Caco-2 (cell line): Measurements from ENCODE around the gene RPS6KC1. TPM values are rescaled to one million over a fixed set of nuclear protein-coding genes. Genes with fewer than 3 reads are reported as not detected.
"Not testable (repeated sequence)": the region's sequence is repeated elsewhere in the genome, so short reads cannot be mapped to it uniquely, and the experiment has no call there.

ENCODE experiments used
- BruUV-seq: library from RNA; stranded (reverse); fragments of 400-500 nt; replicated peaks from 2 replicates; lab custom pipeline; 2021; lab: Mats Ljungman, UMichigan
- CTCF ChIA-PET: fragments of 300-600 bp; sonication (Branson Sonifier 250); formaldehyde crosslinking; loops from one replicate; lab custom pipeline; 2022; ENCODE audit warnings: antibody characterized with exemption; lab: Charles Lee
- POLR2A ChIA-PET: fragments of 300-600 bp; sonication (Branson Sonifier 250); formaldehyde crosslinking; loops from one replicate; lab custom pipeline; 2022; ENCODE audit warnings: antibody characterized with exemption; lab: Charles Lee
- DNase-seq, 2 experiments: peaks; one replicate each; pipeline versions ENCODE4 v3.0.0 to v3.0.0-alpha.2; 2020 to 2022
- H3K27me3 ChIP-seq: replicated peaks from 2 replicates; pipeline ENCODE4 v1.6.0; 2011; ENCODE audit warnings: low read length; ENCODE audit not compliant: control insufficient read depth, insufficient read depth
- H3K36me3 ChIP-seq: 2 replicates; pipeline ENCODE4 v1.5.1; 2011; ENCODE audit warnings: low read length; ENCODE audit not compliant: control insufficient read depth, insufficient read depth
- H3K4me1 ChIP-seq: fragments of 250-450 bp; sonication (Bioruptor Pico); 2 replicates; pipeline ENCODE4 v1.5.1; 2020; ENCODE audit warnings: mild to moderate bottlenecking
- H3K4me3 ChIP-seq: 2 replicates; pipeline ENCODE4 v1.5.1; 2011; ENCODE audit warnings: low read depth, mild to moderate bottlenecking, control low read depth, low read length
- H3K9me3 ChIP-seq: fragments of 250-450 bp; sonication (Bioruptor Pico); 2 replicates; pipeline ENCODE4 v1.5.1; 2020; ENCODE audit warnings: mild to moderate bottlenecking, moderate library complexity
- H3K27ac Mint-ChIP-seq: one replicate; pipeline ENCODE4 v1.8.0; 2022; ENCODE audit warnings: mixed read lengths; ENCODE audit not compliant: unreplicated experiment
- H3K27me3 Mint-ChIP-seq: one replicate; pipeline ENCODE4 v1.8.0; 2022; ENCODE audit warnings: mixed read lengths; ENCODE audit not compliant: insufficient read depth, unreplicated experiment
- H3K36me3 Mint-ChIP-seq: one replicate; pipeline ENCODE4 v1.8.0; 2022; ENCODE audit warnings: mild to moderate bottlenecking, mixed read lengths; ENCODE audit not compliant: insufficient read depth, unreplicated experiment
- H3K4me1 Mint-ChIP-seq: one replicate; pipeline ENCODE4 v1.8.0; 2022; ENCODE audit warnings: low read depth, mixed read lengths; ENCODE audit not compliant: unreplicated experiment
- H3K4me3 Mint-ChIP-seq: one replicate; pipeline ENCODE4 v1.8.0; 2022; ENCODE audit warnings: mild to moderate bottlenecking, moderate library complexity, mixed read lengths; ENCODE audit not compliant: unreplicated experiment
- H3K9me3 Mint-ChIP-seq: one replicate; pipeline ENCODE4 v1.8.0; 2022; ENCODE audit warnings: mixed read lengths; ENCODE audit not compliant: unreplicated experiment
- intact Hi-C: fragments of 100-400 bp; cut with micrococcal nuclease; formaldehyde crosslinking; loops from one replicate; pipeline ENCODE4 v1.10.0; 2022; ENCODE audit not compliant: unreplicated experiment
- total RNA-seq: library from RNA; stranded (reverse); gene quantifications from 2 replicates; pipeline ENCODE4 v1.2.3, GENCODE V29; 2022
- TF ChIP-seq, protein P1 (sequence below), 2 experiments: fragments of 200-600 bp in 1 of 2; IDR thresholded peaks; 1 replicate in 1 of 2; 2 replicates in 1 of 2; pipeline versions ENCODE4 v1.5.1 to v1.8.0; 2011 to 2022; ENCODE audit warnings: antibody characterized with exemption in 1 of 2, control low read depth in 1 of 2, inconsistent platforms in 1 of 2, low read depth in 1 of 2, low read length in 1 of 2, mild to moderate bottlenecking in 1 of 2, moderate library complexity in 1 of 2; ENCODE audit not compliant: insufficient read depth in 1 of 2, severe bottlenecking in 1 of 2, unreplicated experiment in 1 of 2

Gene RPS6KC1
- total RNA-seq, 1 experiment from 2014 or later = 16.4 TPM

DNA sequence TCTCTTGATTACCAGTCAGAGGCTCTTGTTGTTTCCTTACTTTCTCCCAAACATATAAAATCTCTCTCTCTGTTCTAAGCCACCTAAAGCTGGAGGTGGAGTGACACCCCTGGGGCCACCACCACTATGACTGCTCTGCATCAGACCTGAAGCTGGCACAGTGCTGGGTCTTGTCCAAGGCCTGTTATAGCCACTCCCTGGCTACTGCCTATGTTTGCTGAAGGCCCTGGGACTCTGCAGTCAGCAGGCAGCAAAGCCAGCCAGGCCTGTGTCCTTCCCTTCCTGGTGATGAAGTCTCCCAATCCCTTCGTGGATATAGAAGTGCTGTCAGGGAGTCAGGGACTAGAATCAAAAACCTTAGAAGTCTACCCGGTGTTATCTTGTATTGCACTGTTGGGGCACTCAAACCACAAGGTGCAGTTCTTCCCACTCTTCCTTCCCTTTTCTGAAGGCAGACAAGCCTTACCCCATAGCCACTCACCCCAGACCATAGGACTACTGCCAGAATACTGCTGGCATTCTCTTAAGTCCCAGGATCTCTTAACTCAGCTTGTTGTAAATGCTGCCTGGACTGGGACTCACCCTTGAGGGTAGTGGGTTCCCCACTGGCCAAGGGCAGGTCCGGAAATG, 103.1 kb downstream of the RPS6KC1 start:
- Mint-ChIP-seq H3K4me3 (no peak overlapping the region), H3K9me3 (peaks cover 9% of the 10 kb centered on the region), H3K36me3 (peaks cover 10% of the 10 kb centered on the region), H3K27ac (no peak overlapping the region), H3K27me3 (no peaks in the 10 kb centered on the region), H3K4me1 (no peaks in the 10 kb centered on the region)
- Histone ChIP-seq H3K4me1 (no peaks in the 10 kb centered on the region), H3K4me3 (no peak overlapping the region), H3K9me3 (0 out of 2 replicates have a peak, but pooled peaks cover 2% of the 10 kb centered on the region), H3K36me3 (no peaks in the 10 kb centered on the region), H3K27me3 (no peaks in the 10 kb centered on the region)
- intact Hi-C loops = no loop called here
- ChIA-PET POLR2A (no interaction called here), CTCF (no interaction called here)
- DNase-seq = no peak
- BruUV-seq = no TSS peak
- TF ChIP-seq, protein P1, sequence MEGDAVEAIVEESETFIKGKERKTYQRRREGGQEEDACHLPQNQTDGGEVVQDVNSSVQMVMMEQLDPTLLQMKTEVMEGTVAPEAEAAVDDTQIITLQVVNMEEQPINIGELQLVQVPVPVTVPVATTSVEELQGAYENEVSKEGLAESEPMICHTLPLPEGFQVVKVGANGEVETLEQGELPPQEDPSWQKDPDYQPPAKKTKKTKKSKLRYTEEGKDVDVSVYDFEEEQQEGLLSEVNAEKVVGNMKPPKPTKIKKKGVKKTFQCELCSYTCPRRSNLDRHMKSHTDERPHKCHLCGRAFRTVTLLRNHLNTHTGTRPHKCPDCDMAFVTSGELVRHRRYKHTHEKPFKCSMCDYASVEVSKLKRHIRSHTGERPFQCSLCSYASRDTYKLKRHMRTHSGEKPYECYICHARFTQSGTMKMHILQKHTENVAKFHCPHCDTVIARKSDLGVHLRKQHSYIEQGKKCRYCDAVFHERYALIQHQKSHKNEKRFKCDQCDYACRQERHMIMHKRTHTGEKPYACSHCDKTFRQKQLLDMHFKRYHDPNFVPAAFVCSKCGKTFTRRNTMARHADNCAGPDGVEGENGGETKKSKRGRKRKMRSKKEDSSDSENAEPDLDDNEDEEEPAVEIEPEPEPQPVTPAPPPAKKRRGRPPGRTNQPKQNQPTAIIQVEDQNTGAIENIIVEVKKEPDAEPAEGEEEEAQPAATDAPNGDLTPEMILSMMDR (IDR thresholded peaks at IDR 0.05; ENCODE audit: insufficient read depth in 1 of 2, low read depth in 1 of 2, low read length in 1 of 2, severe bottlenecking in 1 of 2, unreplicated experiment in 1 of 2) = no peak

DNA sequence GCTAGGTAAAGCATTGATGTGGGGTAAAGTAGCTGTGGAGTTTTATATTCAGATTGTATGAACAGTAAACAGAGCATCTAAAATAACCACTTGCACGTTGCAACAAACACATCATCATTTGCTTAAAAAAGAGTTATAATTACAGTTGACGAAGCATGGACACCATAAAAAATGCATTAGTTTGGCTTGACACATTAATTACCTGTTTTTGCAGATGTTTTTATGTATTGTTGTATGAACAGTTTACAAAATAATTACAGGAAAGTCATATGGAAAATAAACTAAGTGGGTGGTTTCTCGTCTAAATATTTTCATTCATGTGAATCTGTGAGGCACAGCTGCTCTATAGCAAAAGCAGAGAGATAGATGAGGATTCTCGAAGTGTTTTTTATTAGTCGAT, 108.3 kb downstream of the RPS6KC1 start:
- H3K27me3 ChIP-seq = no peaks in the 10 kb centered on the region
- Mint-ChIP-seq H3K27ac (no peak overlapping the region), H3K9me3 (no peaks in the 10 kb centered on the region), H3K27me3 (no peaks in the 10 kb centered on the region), H3K4me1 (no peaks in the 10 kb centered on the region), H3K4me3 (no peak overlapping the region), H3K36me3 (no peaks in the 10 kb centered on the region)
- no peaks in the 10 kb centered on the region for H3K4me1 ChIP-seq
- no peaks in the 10 kb centered on the region for H3K36me3 ChIP-seq
- no peaks in the 10 kb centered on the region for H3K9me3 ChIP-seq
- POLR2A ChIA-PET = no interaction called here
- no TSS peak for BruUV-seq
- no peak overlapping the region for H3K4me3 ChIP-seq
- TF ChIP-seq, protein P1 (IDR thresholded peaks at IDR 0.05; ENCODE audit: insufficient read depth in 1 of 2, low read depth in 1 of 2, low read length in 1 of 2, severe bottlenecking in 1 of 2, unreplicated experiment in 1 of 2) = no peak
- intact Hi-C loops = no loop called here
- CTCF ChIA-PET = no interaction called here
- no peak for DNase-seq

DNA sequence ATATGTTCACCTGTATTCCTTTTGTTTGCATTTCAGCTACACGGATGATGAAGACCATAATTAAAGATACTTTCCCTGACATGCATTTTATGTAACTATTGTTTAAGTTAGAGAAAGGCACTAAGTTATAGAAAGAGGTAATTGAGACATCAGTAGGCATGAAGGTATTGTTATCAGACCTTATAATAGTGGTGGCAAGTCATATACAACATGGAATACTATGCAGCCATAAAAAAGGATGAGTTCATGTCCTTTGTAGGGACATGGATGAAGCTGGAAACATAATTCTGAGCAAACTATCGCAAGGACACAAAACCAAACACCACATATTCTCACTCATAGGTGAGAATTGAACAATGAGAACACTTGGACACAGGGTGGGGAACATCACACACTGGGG, 109.4 kb downstream of the RPS6KC1 start:
- H3K4me1 Mint-ChIP-seq = not testable (repeated sequence)

More for the DNA sequence above, 109.4 kb downstream of the RPS6KC1 start:
- H3K9me3 ChIP-seq, H3K36me3 Mint-ChIP-seq, POLR2A ChIA-PET, intact Hi-C loops, H3K4me1 ChIP-seq, H3K27me3 Mint-ChIP-seq, H3K4me3 Mint-ChIP-seq, DNase-seq, H3K36me3 ChIP-seq, H3K27ac Mint-ChIP-seq, CTCF ChIA-PET, H3K27me3 ChIP-seq, H3K9me3 Mint-ChIP-seq, H3K4me3 ChIP-seq, BruUV-seq: not testable (repeated sequence)
